ENCODE measurements around the gene C5.

C5 gene

GRCh38 chr9:120925535-120926396 is 124.3 kb downstream of the C5 start:
- Histone ChIP-seq H2AFZ (ENCODE audit: low read length) (no peak overlapping the region), H3F3A (ENCODE audit: low read depth) (no peaks in the 10 kb centered on the region; the same call in 1 of the 2 replicates), H3K4me1 (ENCODE audit: insufficient read depth, low read length, poor library complexity, severe bottlenecking) (peaks cover 60% of the 10 kb centered on the region), H3K4me3 (ENCODE audit: low read length, poor library complexity, severe bottlenecking) (peak overlapping the region; percentile 8), H3K9me3 (ENCODE audit: insufficient read depth, low read depth, low read length) (no peaks in the 10 kb centered on the region), H3K36me3 (ENCODE audit: insufficient read depth, low read length) (no peaks in the 10 kb centered on the region), H4K20me1 (ENCODE audit: insufficient read depth, low read length, poor library complexity, severe bottlenecking) (no peaks in the 10 kb centered on the region), H3K79me2 (ENCODE audit: insufficient read depth, low read length) (peaks cover 9% of the 10 kb centered on the region; the same call in 1 of the 2 replicates), H3K27me3 (ENCODE audit: insufficient read depth, low read length, poor library complexity, severe bottlenecking) (no peaks in the 10 kb centered on the region), H3K4me2 (ENCODE audit: low read depth, low read length, poor library complexity, severe bottlenecking) (peak overlapping the region; percentile 52), H3K9me2 (replicated peaks; ENCODE audit: low read depth, low read length) (no peaks in the 10 kb centered on the region), H3K9ac (ENCODE audit: low read depth, low read length, poor library complexity, severe bottlenecking) (peak overlapping the region; percentile 61)
- TF ChIP-seq EZH2phosphoT487 (IDR thresholded peaks at IDR 0.05; ENCODE audit: borderline replicate concordance) = no peak
- TF ChIP-seq CTCF (conservative IDR thresholded peaks at IDR 0.05; ENCODE audit: low read length) = no peak

GRCh38 chr9:120924698-120925534 is 125.2 kb downstream of the C5 start:
- Histone ChIP-seq H3K9me3 (ENCODE audit: insufficient read depth, low read depth, low read length) (no peaks in the 10 kb centered on the region), H4K20me1 (ENCODE audit: insufficient read depth, low read length, poor library complexity, severe bottlenecking) (no peaks in the 10 kb centered on the region), H3K36me3 (ENCODE audit: insufficient read depth, low read length) (no peaks in the 10 kb centered on the region), H3K9me2 (replicated peaks; ENCODE audit: low read depth, low read length) (no peaks in the 10 kb centered on the region), H3K4me3 (ENCODE audit: low read length, poor library complexity, severe bottlenecking) (peak overlapping the region; percentile 8), H3K9ac (ENCODE audit: low read depth, low read length, poor library complexity, severe bottlenecking) (peak overlapping the region; percentile 61), H3K27me3 (ENCODE audit: insufficient read depth, low read length, poor library complexity, severe bottlenecking) (no peaks in the 10 kb centered on the region), H3F3A (ENCODE audit: low read depth) (no peaks in the 10 kb centered on the region; the same call in 1 of the 2 replicates), H3K4me1 (ENCODE audit: insufficient read depth, low read length, poor library complexity, severe bottlenecking) (peaks cover 64% of the 10 kb centered on the region), H2AFZ (ENCODE audit: low read length) (no peak overlapping the region), H3K4me2 (ENCODE audit: low read depth, low read length, poor library complexity, severe bottlenecking) (peak overlapping the region; percentile 52), H3K79me2 (ENCODE audit: insufficient read depth, low read length) (peaks cover 9% of the 10 kb centered on the region; the same call in 1 of the 2 replicates)
- no peak for TF ChIP-seq CTCF (conservative IDR thresholded peaks at IDR 0.05; ENCODE audit: low read length)

- TF ChIP-seq CTCF (conservative IDR thresholded peaks at IDR 0.05; ENCODE audit: low read length) (no peak), EZH2phosphoT487 (IDR thresholded peaks at IDR 0.05; ENCODE audit: borderline replicate concordance) (no peak)
- Histone ChIP-seq H3K9ac (ENCODE audit: low read depth, low read length, poor library complexity, severe bottlenecking) (no peak overlapping the region), H3K9me2 (replicated peaks; ENCODE audit: low read depth, low read length) (no peaks in the 10 kb centered on the region), H3K79me2 (ENCODE audit: insufficient read depth, low read length) (peaks cover 9% of the 10 kb centered on the region; the same call in 1 of the 2 replicates), H3K4me3 (ENCODE audit: low read length, poor library complexity, severe bottlenecking) (no peak overlapping the region), H3K27me3 (ENCODE audit: insufficient read depth, low read length, poor library complexity, severe bottlenecking) (no peaks in the 10 kb centered on the region), H4K20me1 (ENCODE audit: insufficient read depth, low read length, poor library complexity, severe bottlenecking) (no peaks in the 10 kb centered on the region), H3K9me3 (ENCODE audit: insufficient read depth, low read depth, low read length) (no peaks in the 10 kb centered on the region), H3K36me3 (ENCODE audit: insufficient read depth, low read length) (no peaks in the 10 kb centered on the region), H3F3A (ENCODE audit: low read depth) (no peaks in the 10 kb centered on the region), H2AFZ (ENCODE audit: low read length) (no peak overlapping the region), H3K4me1 (ENCODE audit: insufficient read depth, low read length, poor library complexity, severe bottlenecking) (peaks cover 65% of the 10 kb centered on the region), H3K4me2 (ENCODE audit: low read depth, low read length, poor library complexity, severe bottlenecking) (no peak overlapping the region)
These were observed 126.3 kb downstream of the C5 start for GRCh38 chr9:120923620-120924328.

Measured in Loucy (cell line).